GM04503 (cell line): ENCODE measurements around the gene DGKQ.

Experiments
- DNase-seq: peaks from one replicate; pipeline ENCODE4 v3.0.0-alpha.2; 2012; ENCODE audit warnings: low read depth

DGKQ gene

DNA sequence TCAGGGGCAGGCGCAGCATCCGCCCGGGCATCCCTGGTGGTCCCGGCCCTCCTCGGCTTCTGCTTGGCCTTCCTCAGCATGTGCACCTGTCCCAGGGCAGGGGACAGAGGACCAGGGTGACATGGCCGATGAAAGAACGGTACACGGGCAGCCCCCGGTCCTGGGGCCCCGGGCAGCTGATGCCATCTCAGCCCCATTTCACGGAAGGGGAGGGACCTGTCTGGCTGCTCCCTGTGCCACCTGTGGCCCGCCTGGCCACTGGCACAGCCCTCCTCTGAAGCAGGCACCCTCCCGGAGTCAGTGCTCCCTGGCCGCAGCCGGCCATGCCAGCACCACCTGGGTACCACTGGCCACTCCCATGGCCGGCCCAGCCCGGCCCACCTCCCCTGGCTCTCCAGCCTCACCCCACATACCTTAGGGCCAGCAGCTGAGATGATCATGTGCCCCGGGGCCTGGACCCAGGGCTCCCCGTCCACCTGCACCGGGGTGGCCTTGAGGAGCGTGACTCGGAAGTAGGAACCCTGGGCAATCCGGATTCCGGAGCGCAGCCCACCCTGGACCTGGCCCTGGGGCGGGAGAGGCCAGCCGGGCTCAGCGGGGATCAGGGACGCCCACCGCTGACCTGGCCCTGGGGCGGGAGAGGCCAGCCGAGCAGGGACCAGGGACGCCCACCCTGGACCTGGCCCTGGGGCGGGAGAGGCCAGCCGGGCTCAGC is 12.6 kb downstream of the DGKQ start:
- DNase-seq = no peak

DNA sequence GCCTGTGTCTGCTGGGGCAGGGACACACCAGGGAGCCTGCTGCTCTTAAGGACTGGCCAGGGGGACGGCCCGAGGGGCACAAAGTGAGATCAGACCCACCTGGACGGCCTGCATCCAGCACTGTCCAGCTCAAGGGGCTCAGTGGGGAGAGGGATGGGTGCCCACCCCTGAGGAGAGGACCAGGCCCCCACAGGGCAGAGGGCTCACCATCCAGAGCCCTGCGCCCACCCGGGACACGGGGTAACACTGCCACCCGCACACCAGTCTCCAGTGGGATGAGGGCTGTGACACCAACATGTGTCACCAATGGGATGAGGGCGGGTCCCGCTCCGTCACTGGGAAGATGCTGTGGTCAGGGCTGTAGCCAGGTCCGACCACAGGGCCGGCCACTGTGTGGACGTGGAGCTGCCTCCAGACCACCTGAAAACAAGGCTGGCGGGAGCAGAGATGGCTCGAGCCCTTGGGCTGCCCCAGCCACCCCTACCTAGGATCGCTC is 13.2 kb downstream of the DGKQ start:
- no peak for DNase-seq

DNA sequence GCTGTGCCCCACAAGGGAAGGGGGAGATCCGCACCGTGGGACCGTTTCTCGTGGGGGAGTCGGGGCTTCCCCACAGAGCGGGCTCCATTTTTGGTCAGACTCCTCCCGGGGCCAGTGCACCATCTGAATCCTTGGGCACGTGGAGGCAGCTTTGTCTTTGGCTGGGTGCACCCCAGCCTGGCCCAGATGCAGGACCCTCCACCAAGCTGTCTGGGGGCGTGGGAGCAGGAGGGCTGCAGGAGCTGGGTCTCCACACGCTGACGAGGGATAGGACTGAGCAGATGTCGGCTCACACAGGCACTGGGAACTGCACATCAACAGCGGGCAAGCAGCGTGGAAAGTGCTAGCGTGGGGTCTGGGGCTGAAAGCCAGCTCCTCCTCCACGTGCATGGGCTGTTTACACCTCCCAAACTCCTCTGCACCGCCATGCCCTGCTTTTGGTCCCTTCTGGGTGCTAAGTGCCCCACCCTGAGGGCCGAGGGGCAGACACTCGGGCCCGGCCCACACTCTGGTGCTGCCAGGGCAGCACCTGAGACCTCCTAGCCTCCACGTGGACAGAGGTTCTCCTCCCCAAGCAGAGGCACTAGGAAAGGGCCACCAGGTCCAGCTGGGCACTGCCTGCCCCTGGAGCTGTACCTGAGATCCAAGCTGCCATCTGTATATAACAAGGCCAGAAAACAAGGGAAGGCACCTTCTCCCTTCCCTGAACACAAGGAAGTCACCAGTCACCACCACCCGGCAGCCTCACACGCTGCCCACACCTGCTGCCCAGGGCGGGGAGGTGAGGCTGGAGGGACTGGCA is 13.8 kb downstream of the DGKQ start:
- no peak for DNase-seq

DNA sequence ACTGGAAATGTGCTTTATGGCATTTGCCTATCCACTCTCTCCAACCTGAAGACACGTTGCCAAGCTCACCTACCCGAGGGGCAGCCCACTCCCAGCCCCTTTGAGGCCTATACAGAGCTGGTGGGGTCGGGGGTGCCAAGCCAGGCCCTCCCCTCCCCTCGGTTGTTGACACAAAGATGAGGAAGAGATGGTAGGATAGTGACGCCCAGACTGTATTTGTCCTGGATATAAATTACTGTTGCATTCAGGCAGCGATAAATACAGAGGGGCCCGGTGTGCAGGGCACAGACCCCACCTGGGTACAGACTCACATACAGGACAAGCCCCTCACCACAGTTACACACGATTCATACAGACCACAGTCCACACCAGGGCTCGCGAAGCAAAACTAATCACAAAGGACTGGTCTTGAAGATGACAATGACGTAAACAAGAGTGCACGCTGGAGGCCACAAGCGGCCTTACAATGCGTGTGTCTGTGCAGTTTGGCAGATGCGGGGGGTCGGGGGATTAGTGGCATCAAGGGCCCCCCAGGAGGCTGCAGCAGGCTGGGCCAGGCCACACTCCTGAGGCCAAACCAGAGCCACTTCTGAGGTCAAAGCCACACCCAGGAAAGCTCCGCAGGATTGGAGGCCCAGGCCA is 14.6 kb downstream of the DGKQ start:
- DNase-seq = no peak

DNA sequence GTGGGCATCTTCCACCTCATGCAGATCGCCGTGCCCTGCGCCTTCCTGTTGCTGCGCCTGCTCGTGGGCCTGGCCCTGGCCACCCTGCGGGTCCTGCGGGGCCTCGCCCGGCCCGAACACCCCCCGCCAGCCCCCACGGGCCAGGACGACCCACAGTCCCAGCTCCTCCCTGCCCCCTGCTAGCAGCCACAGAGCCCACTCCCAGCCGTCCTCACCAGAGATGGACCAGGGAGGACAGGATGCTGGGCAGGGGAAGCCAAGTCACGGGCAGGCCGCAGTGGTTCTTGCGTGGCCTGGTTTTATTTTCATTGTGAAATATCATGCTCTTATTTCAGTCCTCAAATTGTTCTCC is 15.1 kb downstream of the DGKQ start:
- DNase-seq = no peak

DNA sequence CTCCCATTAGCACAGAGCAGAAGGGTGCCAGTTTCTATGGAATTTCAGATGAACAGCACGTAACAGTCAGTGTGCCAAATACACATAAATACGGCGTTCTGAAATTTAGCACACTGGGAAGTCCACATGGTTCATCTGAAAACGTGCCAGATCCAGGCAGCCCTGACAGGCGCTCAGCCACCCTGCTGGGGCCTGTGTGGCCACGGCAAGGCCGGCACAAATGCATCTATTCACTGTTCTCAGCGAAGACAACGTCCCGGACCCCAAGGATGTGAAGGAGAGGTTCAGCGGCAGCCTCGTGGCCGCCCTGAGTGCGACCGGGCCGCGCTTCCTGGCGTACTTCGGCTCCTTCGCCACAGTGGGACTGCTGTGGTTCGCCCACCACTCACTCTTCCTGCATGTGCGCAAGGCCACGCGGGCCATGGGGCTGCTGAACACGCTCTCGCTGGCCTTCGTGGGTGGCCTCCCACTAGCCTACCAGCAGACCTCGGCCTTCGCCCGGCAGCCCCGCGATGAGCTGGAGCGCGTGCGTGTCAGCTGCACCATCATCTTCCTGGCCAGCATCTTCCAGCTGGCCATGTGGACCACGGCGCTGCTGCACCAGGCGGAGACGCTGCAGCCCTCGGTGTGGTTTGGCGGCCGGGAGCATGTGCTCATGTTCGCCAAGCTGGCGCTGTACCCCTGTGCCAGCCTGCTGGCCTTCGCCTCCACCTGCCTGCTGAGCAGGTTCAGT is 15.6 kb downstream of the DGKQ start:
- DNase-seq = no peak

DNA sequence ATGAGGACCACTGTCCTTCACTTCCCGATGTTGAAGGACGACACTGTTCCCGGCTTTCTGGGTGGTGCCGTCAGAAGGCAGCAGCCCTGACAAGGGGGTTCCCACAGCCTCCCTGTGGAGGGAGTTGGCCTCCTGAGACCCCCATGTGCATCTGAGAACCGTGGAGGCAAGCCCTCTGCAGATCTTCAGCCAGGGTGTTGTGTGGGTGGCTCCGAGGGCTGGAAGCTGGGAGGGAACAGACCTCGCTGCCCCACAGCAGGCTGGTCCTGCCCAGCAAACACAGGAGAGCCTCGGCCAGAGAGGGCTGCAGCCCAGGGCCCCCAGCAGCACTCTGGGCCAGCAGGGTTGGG is 16.2 kb downstream of the DGKQ start:
- DNase-seq = no peak

DNA sequence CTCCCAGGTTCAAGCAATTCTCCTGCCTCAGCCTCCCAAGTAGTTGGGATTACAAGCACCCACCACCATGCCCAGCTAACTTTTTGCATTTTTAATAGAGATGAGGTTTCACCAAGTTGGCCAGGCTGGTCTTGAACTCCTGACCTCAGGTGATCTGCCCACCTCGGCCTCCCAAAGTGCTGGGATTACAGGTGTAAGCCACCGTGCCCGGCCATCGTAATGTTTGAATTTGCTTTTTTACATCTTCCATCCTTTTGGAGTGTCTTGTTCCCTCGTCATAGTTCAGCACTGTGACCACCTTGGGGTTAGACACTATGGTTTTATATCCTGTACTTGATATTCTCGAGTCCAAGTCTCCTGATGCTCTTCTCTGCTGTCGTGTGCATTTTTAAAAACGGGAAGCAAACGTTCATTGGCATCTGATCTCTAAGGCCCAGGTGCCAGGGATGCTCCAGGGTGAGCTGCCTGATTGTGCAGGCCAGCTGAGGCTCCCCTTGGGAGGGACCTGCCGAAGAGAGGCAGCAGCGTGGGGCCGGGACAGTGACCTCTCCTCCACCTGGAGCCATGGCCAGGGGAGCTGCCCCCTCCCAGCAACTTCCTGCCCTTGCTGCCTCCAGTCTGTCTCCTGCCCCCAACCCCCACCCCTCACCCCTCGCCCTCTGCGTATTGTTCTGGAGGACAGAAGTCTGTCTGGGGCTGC is 16.7 kb downstream of the DGKQ start:
- DNase-seq = no peak

DNA sequence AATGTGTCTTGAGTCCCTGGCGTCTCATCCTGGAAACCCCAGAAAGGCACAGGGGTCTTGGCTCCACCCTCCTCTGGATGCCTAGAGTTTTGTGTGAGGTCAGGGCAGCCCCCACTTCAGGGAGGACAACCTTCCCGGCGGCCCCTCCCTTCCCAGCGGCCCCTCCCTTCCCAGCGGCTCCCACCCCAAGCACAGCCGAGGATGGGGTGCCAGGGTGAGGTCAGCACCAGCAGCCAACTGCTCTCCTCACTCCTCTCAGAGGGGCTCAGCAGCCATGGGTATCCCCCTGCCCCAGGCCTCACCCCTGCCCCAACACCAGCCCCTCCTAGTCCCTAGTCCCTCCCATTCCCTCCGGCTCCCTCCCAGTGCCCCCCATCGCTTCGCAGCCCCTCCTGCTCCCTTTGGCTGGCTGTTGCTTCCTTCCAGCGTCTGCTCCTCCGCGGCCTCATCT is 17.4 kb downstream of the DGKQ start:
- no peak for DNase-seq

DNA sequence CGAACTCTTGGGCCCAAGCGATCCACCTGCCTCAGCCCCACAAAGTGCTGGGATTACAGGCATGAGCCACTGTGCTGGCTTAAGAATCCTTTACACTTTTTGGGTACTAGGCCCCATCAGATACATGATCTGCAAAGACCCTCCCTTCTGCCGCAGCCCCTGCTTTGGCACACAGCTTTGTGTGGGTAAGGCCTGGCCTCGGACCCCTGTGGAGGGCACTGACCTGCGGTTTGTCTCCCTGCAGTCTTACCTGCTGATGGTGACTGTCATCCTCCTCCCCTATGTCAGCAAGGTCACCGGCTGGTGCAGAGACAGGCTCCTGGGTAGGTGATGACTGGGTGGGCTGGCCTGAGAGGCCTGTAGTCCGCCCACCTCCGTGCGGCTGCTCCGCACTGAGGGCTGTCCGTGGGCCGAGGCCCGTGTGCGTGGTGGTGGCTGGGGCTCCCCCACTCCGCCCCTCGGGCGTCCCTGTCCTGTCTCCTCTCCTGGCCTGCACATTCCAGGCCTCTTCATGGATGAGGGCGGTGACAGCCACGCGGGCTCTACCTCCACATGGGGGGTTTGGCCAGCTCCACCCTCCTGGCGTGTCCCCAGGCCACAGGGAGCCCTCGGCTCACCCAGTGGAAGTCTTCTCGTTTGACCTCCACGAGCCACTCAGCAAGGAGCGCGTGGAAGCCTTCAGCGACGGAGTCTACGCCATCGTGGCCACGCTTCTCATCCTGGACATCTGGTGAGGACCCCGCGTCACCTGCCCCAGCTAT is 18.0 kb downstream of the DGKQ start:
- no peak for DNase-seq

DNA sequence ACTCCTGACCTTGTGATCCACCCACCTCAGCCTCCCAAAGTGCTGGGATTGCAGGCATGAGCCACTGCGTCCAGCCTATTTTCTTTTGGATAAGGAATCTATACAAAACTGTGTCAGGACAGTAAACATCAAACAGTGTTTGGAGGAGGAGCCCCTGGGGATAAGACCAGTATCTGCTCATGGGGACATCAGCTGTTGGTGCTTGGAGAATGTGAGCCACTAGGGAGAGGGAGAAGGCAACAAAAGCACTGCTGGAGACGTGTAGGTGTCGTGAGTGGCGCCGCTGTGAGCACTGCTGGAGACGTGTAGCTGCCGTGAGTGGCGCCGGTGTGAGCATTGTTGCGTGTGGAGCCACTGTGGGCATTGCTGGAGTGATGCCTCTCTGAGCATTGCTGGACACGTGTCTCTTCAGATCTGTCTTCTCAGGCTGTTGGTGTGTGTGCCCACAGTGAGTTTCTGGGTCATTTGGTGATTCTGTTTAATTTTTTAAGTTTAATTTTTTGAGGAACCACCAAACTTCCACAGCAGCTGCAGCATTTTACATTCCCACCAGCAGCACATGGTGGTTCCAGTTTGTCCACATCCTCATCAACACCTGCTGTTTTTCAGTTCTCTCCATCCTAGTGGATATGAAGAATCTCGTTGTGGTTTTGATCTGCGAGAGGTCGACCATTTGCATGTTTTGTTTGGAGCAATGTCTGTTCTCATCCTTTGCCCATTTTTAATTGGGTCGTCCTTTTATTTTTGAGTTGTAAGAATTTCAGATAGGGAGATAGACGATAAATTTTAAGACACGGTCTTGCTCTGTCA is 19.0 kb downstream of the DGKQ start:
- no peak for DNase-seq

DNA sequence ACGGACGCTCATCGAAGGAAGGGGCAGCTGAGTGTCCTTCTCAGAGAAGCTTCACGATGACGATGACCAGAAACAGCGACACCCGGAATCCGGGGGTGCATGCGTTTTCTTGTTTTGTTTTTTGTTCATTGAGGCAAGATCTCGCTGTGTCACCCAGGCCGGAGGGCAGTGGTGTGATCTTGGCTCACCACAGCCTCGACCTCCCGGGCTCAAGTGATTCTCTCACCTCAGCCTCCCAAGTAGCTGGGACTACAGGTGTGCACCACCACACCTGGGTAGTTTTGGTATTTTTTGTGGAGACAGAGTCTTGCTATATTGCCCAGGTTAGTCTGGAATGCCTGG is 19.8 kb downstream of the DGKQ start:
- no peak for DNase-seq

DNA sequence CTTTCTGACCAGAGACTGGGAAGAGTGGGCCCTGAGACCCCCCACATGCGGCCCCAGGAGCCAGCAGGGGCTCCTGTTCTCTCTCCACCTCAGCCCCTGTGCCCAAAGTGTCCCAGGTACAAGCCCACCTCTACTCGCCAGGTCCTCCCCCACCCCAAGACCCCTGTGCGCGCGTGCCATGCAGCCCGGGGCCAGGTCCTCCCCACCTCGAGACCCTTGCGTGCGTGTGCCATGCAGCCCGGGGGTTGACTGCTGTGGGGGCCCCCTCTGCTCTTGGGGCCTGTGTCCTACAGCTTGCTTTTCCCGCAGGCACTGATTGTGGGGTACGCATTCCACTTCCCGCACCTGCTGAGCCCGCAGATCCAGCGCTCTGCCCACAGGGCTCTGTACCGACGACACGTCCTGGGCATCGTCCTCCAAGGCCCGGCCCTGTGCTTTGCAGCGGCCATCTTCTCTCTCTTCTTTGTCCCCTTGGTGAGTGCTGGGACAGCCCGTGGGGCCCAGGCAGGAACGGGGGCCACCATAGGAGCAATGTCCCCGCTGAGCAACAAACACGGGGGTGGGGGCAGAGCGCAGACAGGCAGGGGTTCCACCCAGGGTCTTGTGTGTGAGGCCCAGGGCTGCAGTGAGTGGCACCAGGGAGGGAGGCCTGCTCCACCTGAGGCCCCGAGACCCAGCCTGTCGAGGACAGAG is 20.3 kb downstream of the DGKQ start:
- DNase-seq = no peak

DNA sequence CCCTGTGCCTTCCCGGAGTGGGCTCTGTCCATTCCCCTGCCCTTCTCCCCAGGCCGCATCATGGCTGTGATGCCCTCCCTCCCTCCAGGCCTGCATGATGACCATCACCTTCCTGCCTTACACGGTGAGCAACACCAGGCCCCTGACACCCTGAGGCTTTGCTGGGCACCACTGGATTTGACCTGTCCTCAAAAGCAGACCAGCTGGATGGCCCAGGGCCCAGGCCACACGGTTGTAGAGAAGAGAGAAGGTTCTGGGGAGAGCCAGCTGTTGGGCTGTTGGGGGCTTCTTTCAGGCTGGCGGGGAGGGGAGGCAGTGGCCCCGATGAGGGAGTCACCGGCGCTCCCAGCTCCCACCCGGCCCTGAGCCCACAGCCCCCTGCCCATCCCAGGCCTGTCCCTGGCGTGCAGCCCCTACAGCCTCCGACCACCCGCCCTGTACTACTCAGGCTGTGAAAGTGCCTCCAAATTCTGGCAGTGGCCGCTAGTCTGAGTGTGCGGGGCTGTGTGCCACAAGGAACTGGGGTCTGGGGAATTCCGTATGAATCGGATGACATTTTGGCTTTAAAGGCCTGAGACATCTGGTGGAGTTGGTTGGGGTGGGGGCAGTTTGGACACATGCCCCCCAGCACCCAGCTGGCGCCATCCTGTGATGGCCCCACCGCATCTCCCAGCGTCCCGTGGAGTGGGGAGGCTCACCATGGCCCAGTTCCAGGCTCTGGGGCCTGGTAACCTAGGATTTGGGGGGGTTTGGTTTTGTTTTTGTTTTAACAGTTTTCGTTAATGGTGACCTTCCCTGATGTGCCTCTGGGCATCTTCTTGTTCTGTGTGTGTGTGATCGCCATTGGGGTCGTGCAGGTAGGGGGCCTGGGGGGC is 21.5 kb downstream of the DGKQ start:
- no peak for DNase-seq

DNA sequence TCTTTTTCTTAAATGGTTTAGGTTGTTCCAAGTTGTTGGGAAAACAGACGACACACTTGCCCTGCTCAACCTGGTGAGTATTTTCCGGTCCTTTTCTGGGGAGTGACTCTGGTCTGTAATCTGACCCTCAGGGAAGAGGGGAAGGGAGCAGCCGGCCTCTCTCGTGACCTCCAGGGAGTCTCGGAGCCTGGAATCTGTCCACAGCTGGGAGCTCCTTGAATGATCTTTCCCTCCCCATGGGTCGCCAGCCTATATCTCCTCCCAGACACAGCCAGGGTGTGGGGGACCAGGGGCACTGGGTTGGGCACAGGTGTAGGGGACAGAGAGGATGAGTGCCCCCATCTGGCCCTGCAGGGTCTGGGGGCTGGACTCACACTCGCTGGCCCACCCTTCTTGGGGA is 22.2 kb downstream of the DGKQ start:
- no peak for DNase-seq

DNA sequence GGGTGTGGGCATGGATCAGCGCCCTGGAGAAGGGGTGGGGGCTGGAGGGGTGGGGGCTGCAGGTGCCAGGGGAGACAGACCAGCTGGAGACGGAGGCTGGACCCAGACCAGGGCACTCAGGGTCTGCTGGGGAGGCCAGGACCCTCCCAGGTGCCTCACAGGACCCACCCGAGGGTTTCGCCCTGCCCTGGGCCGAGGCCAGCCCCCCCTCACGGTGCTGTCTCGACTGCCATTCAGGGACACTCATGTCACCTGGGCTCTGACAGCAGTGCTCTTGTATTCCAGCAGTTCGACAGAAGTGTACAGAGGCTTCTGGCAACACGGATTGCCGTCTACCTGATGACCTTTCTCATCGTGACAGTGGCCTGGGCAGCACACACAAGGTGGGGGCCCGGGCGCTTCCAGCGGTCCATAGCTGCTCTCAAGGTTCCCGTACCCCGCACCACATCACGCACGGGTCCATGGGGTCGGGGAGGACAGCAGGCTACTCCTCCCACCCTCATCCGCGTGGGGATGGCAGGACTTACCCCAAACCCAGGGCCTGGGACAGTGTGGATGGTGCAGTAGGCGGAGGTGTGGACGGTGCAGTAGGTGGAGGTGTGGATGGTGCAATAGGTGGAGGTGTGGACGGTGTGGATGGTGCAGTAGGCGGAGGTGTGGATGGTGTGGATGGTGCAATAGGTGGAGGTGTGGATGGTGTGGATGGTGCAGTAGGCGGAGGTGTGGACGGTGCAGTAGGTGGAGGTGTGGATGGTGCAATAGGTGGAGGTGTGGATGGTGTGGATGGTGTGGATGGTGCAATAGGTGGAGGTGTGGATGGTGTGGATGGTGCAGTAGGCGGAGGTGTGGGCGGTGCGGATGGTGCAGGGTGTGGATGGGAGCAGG is 23.0 kb downstream of the DGKQ start:
- DNase-seq = no peak

DNA sequence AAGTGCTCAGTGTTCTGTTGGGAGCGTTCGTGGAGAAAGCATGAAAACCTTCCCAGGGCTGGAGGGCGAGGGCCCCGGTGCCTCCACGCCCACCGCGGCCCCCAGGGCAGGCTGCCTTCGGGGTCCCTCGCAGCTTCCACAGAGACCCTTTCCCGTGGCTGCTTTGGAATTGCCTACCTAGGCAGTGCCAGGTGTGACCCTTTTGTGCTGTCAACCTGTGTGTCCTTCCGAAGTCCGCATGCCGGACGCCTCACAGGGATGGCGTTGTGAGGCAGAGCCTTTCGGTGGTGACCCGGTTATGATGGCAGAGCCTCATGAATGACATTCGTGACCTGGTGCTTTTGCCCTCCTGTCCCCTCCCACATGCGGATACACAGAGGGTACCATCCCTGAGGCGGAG is 23.7 kb downstream of the DGKQ start:
- no peak for DNase-seq

DNA sequence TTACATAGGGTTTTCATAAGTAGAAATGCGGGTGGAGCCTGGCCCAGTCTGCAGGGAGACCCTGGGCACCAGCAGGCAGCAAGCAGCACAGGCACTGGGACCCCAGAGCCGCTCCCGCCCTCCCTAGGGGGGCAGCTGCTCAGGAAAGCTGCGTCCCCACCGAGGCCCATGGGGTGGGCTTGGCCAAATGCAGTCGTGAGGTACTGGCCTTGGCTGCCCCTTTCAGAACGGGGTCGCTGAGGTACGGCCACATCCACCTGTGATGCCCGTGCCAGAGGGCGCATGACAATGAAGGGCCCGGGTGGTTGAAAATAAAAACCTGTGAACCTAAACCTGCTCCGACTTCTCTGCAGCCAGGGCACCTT is 24.5 kb downstream of the DGKQ start:
- DNase-seq = no peak
